Adrenal gland (tissue), 12 donors: ENCODE measurements around the gene SLC48A1. TPM values are rescaled to one million over a fixed set of nuclear protein-coding genes. Genes with fewer than 3 reads are reported as not detected.

ENCODE experiments used
- DNase-seq, 7 donors: peaks; one replicate each; pipeline ENCODE4 v3.0.0-alpha.2; 2019 to 2020
- H3K27ac ChIP-seq, 5 donors: fragments of 200-600 bp; sonication (generic) in 4 of 5; 1 replicate in 3 of 5; 2 replicates in 2 of 5; pipeline versions ENCODE4 v1.5.1 to v1.8.0; 2016 to 2020; ENCODE audit warnings: mild to moderate bottlenecking in 1 of 5
- H3K27me3 ChIP-seq: fragments of 200-600 bp; 2 replicates; pipeline ENCODE4 v1.8.0; 2021
- H3K36me3 ChIP-seq, 2 donors: fragments of 200-600 bp; replicated peaks in 1 of 2; 1 replicate in 1 of 2; 2 replicates in 1 of 2; pipeline versions ENCODE4 v1.5.1 to v1.8.0; 2018 to 2022
- H3K4me1 ChIP-seq, 2 donors: fragments of 200-600 bp; replicated peaks in 1 of 2; 1 replicate in 1 of 2; 2 replicates in 1 of 2; pipeline versions ENCODE4 v1.5.1 to v1.8.0; 2018 to 2021
- H3K4me3 ChIP-seq, 4 donors: fragments of 200-600 bp; sonication (generic) in 3 of 4; one replicate each; pipeline ENCODE4 v1.5.1; 2016 to 2018
- H3K9me3 ChIP-seq, 3 donors: fragments of 200-600 bp; sonication (generic) in 1 of 3; replicated peaks in 1 of 3; 1 replicate in 2 of 3; 2 replicates in 1 of 3; pipeline versions ENCODE4 v1.5.1 to v1.8.0; 2016 to 2021
- POLR2A ChIP-seq, 2 donors: fragments of 450-650 bp; IDR thresholded peaks; one replicate each; pipeline ENCODE4 v1.6.1; 2017; ENCODE audit warnings: antibody characterized with exemption in 2 of 2, mild to moderate bottlenecking in 2 of 2, moderate library complexity in 1 of 2
- WGBS, 4 donors: extraction: QIAGEN DNeasy Blood & Tissue Kit in 2 of 4; methylation state at CpG; one replicate each; pipeline versions ENCODE4 v1.1.5 to v1.1.7; 2013 to 2017; 5-methylcytosine and 5-hydroxymethylcytosine counted together
- intact Hi-C, 2 donors: fragments of 100-400 bp; cut with DNase I; formaldehyde crosslinking; loops; one replicate each; pipeline versions ENCODE4 v1.14.1 to v1.15.0; 2022 to 2023
- polyA plus RNA-seq, 3 donors: library from polyadenylated mRNA; stranded (reverse); fragments of 200-250 nt in 2 of 3; fragments of 350-450 nt in 1 of 3; fragmentation: Illumina TruSeq in 1 of 3; extraction: RNeasy Lipid Tissue Mini Kit (QIAGEN cat#74804) in 1 of 3; gene quantifications; one replicate each; pipeline ENCODE4 v1.2.3, GENCODE V29; 2013 to 2014
- total RNA-seq, 9 donors: library from RNA; depleted of rRNA in 4 of 9; stranded (reverse); fragments of >200 nt in 4 of 9; fragments of 120-200 nt in 1 of 9; fragmentation: NEBNext Ultra II Directional in 1 of 9; extraction: Animal tissue kit (Norgen Biotek cat#: 25700) in 1 of 9; gene quantifications; one replicate each; pipeline versions ENCODE4 v1.1.0 to v1.2.4, GENCODE V29; 2013 to 2023
- TF ChIP-seq, protein P1 (sequence below), 6 experiments: fragments of 450-650 bp in 4 of 6; fragments of 200-600 bp in 2 of 6; sonication (generic) in 1 of 6; IDR thresholded peaks; 1 replicate in 5 of 6; 2 replicates in 1 of 6; pipeline versions ENCODE4 v1.5.1 to v1.8.0; 2016 to 2021; ENCODE audit warnings: antibody characterized with exemption in 6 of 6, mild to moderate bottlenecking in 2 of 6, moderate library complexity in 1 of 6
- donor health status: healthy with polysubstance abuse.
- donor health status: Bipolar disorder and iron deficiency.
- donor health status: DM: yes; HTN: yes; CAD: no.
- donor health status: DM: no; HTN: no; CAD: no.
- donor health status: DM: no; HTN: no; CAD: no.
- donor health status: DM: yes; HTN: yes; CAD: no.

Gene SLC48A1
- total and polyA plus RNA-seq, 12 donors = 8.5 to 91.9 (median 57.5) TPM

- peak in 3 of 7 donors; percentile 30 to 54 (median 41) for DNase-seq
- WGBS, 4 donors = 43 to 58% (median 47%) methylated on average over 10 of the region's 10 CpGs
- Histone ChIP-seq H3K36me3 (no peaks in the 10 kb centered on the region), H3K27me3 (no peaks in the 10 kb centered on the region), H3K9me3 (no peaks in the 10 kb centered on the region), H3K27ac (no peak overlapping the region), H3K4me1 (peaks cover 0 to 13% of the 10 kb centered on the region in 2 donors), H3K4me3 (no peak overlapping the region)
- TF ChIP-seq POLR2A (IDR thresholded peaks at IDR 0.05) = no peak
- TF ChIP-seq, protein P1, sequence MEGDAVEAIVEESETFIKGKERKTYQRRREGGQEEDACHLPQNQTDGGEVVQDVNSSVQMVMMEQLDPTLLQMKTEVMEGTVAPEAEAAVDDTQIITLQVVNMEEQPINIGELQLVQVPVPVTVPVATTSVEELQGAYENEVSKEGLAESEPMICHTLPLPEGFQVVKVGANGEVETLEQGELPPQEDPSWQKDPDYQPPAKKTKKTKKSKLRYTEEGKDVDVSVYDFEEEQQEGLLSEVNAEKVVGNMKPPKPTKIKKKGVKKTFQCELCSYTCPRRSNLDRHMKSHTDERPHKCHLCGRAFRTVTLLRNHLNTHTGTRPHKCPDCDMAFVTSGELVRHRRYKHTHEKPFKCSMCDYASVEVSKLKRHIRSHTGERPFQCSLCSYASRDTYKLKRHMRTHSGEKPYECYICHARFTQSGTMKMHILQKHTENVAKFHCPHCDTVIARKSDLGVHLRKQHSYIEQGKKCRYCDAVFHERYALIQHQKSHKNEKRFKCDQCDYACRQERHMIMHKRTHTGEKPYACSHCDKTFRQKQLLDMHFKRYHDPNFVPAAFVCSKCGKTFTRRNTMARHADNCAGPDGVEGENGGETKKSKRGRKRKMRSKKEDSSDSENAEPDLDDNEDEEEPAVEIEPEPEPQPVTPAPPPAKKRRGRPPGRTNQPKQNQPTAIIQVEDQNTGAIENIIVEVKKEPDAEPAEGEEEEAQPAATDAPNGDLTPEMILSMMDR (IDR thresholded peaks at IDR 0.05) = peak; percentile 19 to 55 (median 44)
- intact Hi-C loops = loop anchor here in 1 of 2 donors (5.0 to 10.0 kb wide), 2 partner anchors 33 to 201 kb away; no protein-coding TSS in a partner anchor
Observed at GRCh38 chr12:47744005-47744651, 28.9 kb upstream of the SLC48A1 start.

GRCh38 chr12:47744778-47745436 lies 28.1 kb upstream of the SLC48A1 start:
- no peaks in the 10 kb centered on the region for H3K9me3 ChIP-seq
- no peak for DNase-seq
- TF ChIP-seq, protein P1 (IDR thresholded peaks at IDR 0.05) = no peak
- TF ChIP-seq POLR2A (IDR thresholded peaks at IDR 0.05) = no peak
- no peaks in the 10 kb centered on the region for H3K36me3 ChIP-seq
- H3K27me3 ChIP-seq = no peaks in the 10 kb centered on the region
- no peak overlapping the region for H3K27ac ChIP-seq
- no peak overlapping the region for H3K4me3 ChIP-seq
- H3K4me1 ChIP-seq = peaks cover 0 to 13% of the 10 kb centered on the region in 2 donors
- 84 to 90% (median 87%) methylated on average over 8 of the region's 8 CpGs for WGBS, 4 donors
- intact Hi-C loops = loop anchor here in 1 of 2 donors (5.0 to 10.0 kb wide), 2 partner anchors 32 to 200 kb away; no protein-coding TSS in a partner anchor

DNA sequence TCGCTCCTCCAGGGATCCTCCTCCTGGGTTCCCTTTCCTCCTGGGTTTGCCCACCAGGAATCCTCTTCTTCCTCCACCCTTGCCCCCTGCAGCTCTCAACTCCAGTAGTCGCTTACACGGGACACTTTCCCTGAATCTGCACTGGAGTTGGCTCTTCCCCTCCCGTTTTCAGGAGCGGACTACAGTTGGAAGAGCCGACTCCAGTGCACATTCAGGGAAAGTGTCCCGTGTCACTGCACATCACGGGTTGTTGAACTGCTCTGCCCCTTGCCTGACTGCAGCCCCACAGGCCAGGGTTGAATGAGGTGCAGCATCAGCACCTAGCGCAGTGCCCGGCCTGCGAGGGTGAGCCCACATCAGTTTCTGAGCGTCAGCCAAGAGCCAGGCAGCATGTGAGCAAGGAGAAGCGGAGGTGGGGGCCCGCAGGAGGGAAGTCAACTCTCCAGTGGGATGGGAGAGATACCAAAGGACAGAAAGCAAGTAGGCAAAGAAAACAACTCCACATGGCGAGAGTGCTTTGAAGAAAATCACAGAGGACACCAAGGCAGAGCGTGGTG lies 27.5 kb upstream of the SLC48A1 start:
- TF ChIP-seq, protein P1 (IDR thresholded peaks at IDR 0.05) = no peak
- no peak for TF ChIP-seq POLR2A (IDR thresholded peaks at IDR 0.05)
- Histone ChIP-seq H3K27ac (no peak overlapping the region), H3K4me3 (no peak overlapping the region), H3K36me3 (no peaks in the 10 kb centered on the region), H3K4me1 (peaks cover 0 to 13% of the 10 kb centered on the region in 2 donors), H3K9me3 (no peaks in the 10 kb centered on the region), H3K27me3 (no peaks in the 10 kb centered on the region)
- DNase-seq = no peak
- intact Hi-C loops = loop anchor here in 1 of 2 donors (10.0 kb wide), 1 partner anchor 199 kb away; no protein-coding TSS in a partner anchor
- 80 to 88% (median 84%) methylated on average over 16 of the region's 16 CpGs for WGBS, 4 donors

DNA sequence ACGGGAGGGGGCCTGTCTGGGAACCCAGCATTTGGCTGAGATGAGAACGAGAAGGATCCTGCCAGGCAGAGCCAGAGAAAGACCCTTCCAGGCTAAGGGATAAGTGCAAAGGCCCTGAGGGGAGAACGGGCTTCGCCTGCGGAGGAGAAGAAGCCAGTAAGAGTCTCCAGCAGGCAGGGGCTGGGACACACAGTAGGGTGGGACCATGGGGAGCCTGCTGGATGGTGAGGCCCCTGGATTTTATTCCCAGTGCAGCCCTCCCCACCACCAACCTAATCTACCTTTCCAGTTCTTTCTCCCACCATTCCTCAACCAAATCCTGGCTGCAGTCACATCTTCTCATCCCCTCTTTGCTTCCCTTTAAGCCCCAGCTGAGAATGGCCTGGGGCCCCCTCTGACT lies 27.0 kb upstream of the SLC48A1 start:
- DNase-seq = no peak
- TF ChIP-seq, protein P1 (IDR thresholded peaks at IDR 0.05) = no peak
- TF ChIP-seq POLR2A (IDR thresholded peaks at IDR 0.05) = no peak
- intact Hi-C loops = loop anchor here in 1 of 2 donors (10.0 kb wide), 1 partner anchor 199 kb away; no protein-coding TSS in a partner anchor
- Histone ChIP-seq H3K4me1 (peaks cover 0 to 10% of the 10 kb centered on the region in 2 donors), H3K27me3 (no peaks in the 10 kb centered on the region), H3K27ac (no peak overlapping the region), H3K4me3 (no peak overlapping the region), H3K9me3 (no peaks in the 10 kb centered on the region), H3K36me3 (no peaks in the 10 kb centered on the region)
- 82 to 89% (median 85%) methylated on average over 5 of the region's 5 CpGs for WGBS, 4 donors
